Measurements from ENCODE around the gene CPLX3. TPM values are rescaled to one million over a fixed set of nuclear protein-coding genes. Genes with fewer than 3 reads are reported as not detected.

CPLX3 gene
- total RNA-seq, 1 experiment from 2014 or later: not detected

DNA sequence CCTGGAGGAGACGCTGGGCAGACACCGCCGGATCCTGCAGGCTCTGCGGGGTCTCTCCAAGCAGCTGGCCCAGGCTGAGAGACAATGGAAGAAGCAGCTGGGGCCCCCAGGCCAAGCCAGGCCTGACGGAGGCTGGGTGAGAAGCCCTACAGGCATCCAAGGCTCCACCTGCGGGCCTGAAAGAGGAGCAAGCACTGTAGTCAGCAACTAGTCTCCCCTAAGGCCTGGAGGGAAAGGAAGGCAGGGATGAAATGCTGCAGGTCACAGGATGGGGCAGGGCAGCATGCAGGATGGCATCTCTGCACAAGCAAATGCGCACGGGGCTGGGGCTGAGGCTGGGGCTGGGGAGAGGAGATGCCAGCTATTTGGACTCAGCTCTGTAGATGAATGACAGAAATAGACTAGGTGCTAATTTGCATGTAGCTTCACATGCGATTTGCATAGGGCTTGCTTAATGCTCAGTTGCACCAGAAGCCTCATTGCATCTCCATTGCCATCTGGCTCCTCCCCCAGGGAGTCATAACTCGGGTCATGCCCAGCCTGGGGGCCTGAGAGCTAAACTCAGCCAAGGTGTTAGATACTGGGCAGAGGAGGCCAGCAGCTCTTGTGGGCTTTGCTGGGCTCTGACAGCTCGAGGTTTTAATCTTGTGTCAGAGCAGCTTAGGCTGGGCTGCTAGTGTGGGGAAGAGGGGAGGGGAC lies 5.2 kb upstream of the CPLX3 start:
- no peak overlapping the region for H3K18ac ChIP-seq (ENCODE audit: insufficient read length, low read depth, low read length)
- H2AFZ ChIP-seq (ENCODE audit: low read length): no peak overlapping the region
- Mint-ChIP-seq H3K9me3 (no peaks in the 10 kb centered on the region; a peak in 1 of 5 replicates), H3K4me3 (no peak overlapping the region), H3K27me3 (ENCODE audit: low read depth) (peaks cover 40% of the 10 kb centered on the region), H3K27ac (peak overlapping the region in 1 of 3 experiments; percentile 61; a peak in 1 of 7 replicates), H3K36me3 (ENCODE audit: insufficient read depth in 1 of 3, low read depth in 3 of 3) (no peaks in the 10 kb centered on the region), H3K4me1 (peaks cover 17 to 50% of the 10 kb centered on the region in 2 experiments)
- H3K23me2 ChIP-seq (ENCODE audit: insufficient read length, low read depth, low read length, poor library complexity, severe bottlenecking): no peaks in the 10 kb centered on the region
- no peak overlapping the region for H4K8ac ChIP-seq (replicated peaks; ENCODE audit: insufficient read length, low read depth, low read length)
- no peak overlapping the region for H2BK120ac ChIP-seq (ENCODE audit: low read depth, low read length, poor library complexity, severe bottlenecking)
- H2BK20ac ChIP-seq (ENCODE audit: low read depth, low read length, poor library complexity, severe bottlenecking): no peak overlapping the region
- no peak overlapping the region for H3K4ac ChIP-seq (ENCODE audit: low read depth, low read length)
- no peaks in the 10 kb centered on the region for H3K9me3 ChIP-seq (ENCODE audit: control insufficient read depth, low read depth, low read length)
- H3K23ac ChIP-seq (ENCODE audit: insufficient read length, low read depth, low read length): no peak overlapping the region
- H2BK12ac ChIP-seq (ENCODE audit: insufficient read length, low read depth, low read length): no peak overlapping the region
- H2BK15ac ChIP-seq (ENCODE audit: low read depth, low read length): no peak overlapping the region
- no peak overlapping the region for H3T11ph ChIP-seq (ENCODE audit: low read length)
- H4K5ac ChIP-seq (ENCODE audit: insufficient read length, low read depth, low read length): no peak overlapping the region
- WGBS (ENCODE audit: extremely low coverage, insufficient read length, low lambda C conversion rate): no CpG with 5 or more reads among the region's 11 CpGs
- no peak overlapping the region for H3K27ac ChIP-seq (ENCODE audit: insufficient read length, low read depth, low read length)
- no peak overlapping the region for H3K9ac ChIP-seq (ENCODE audit: extremely low read depth, insufficient read length, low read length)
- no peak overlapping the region for H4K91ac ChIP-seq (ENCODE audit: insufficient read length, low read depth, low read length)
- H2BK5ac ChIP-seq (ENCODE audit: insufficient read length, low read length): no peak overlapping the region
- DNase-seq: peak; percentile 63
- H3K4me1 ChIP-seq (ENCODE audit: insufficient read depth, low read length): no peaks in the 10 kb centered on the region
- H3K27me3 ChIP-seq (ENCODE audit: insufficient read depth, low read length): peaks cover 5% of the 10 kb centered on the region; the same call in 1 of the 2 replicates
- H3K14ac ChIP-seq (ENCODE audit: insufficient read depth, low read length): no peak overlapping the region
- no peak overlapping the region for H3K4me2 ChIP-seq (ENCODE audit: insufficient read depth, insufficient read length, low read length)
- no peaks in the 10 kb centered on the region for H3K79me2 ChIP-seq (ENCODE audit: insufficient read depth, low read length)
- no peak overlapping the region for H2AK5ac ChIP-seq (ENCODE audit: insufficient read length, low read length)
- no peak overlapping the region for H3K56ac ChIP-seq (ENCODE audit: insufficient read length, low read depth, low read length)
- H4K20me1 ChIP-seq (ENCODE audit: control insufficient read depth, insufficient read depth, insufficient read length): no peaks in the 10 kb centered on the region
- TF ChIP-seq, protein P1, sequence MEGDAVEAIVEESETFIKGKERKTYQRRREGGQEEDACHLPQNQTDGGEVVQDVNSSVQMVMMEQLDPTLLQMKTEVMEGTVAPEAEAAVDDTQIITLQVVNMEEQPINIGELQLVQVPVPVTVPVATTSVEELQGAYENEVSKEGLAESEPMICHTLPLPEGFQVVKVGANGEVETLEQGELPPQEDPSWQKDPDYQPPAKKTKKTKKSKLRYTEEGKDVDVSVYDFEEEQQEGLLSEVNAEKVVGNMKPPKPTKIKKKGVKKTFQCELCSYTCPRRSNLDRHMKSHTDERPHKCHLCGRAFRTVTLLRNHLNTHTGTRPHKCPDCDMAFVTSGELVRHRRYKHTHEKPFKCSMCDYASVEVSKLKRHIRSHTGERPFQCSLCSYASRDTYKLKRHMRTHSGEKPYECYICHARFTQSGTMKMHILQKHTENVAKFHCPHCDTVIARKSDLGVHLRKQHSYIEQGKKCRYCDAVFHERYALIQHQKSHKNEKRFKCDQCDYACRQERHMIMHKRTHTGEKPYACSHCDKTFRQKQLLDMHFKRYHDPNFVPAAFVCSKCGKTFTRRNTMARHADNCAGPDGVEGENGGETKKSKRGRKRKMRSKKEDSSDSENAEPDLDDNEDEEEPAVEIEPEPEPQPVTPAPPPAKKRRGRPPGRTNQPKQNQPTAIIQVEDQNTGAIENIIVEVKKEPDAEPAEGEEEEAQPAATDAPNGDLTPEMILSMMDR (conservative IDR thresholded peaks at IDR 0.05): no peak; the same call in 2 of the 3 replicates
- no peaks in the 10 kb centered on the region for H3K79me1 ChIP-seq (ENCODE audit: insufficient read depth, low read depth, low read length, poor library complexity, severe bottlenecking)

Data from H9 (cell line).